ENCODE measurements around the gene OXER1. TPM values are rescaled to one million over a fixed set of nuclear protein-coding genes. Genes with fewer than 3 reads are reported as not detected.

OXER1 gene
- total RNA-seq, 1 donor from 2014 or later: 1.8 TPM

- peaks cover 18% of the 10 kb centered on the region for H3K27me3 Mint-ChIP-seq (ENCODE audit: low read depth)
- peaks cover 34% of the 10 kb centered on the region for H3K4me1 Mint-ChIP-seq
- H3K4me3 Mint-ChIP-seq: peak overlapping the region; percentile 77
- TF ChIP-seq CTCF (conservative IDR thresholded peaks at IDR 0.05): no peak
- no peaks in the 10 kb centered on the region for H3K9me3 Mint-ChIP-seq
- no peaks in the 10 kb centered on the region for H3K36me3 Mint-ChIP-seq (ENCODE audit: low read depth)
- DNase-seq (ENCODE audit: low read depth, low spot score): no peak
- H3K27ac Mint-ChIP-seq (ENCODE audit: unreplicated experiment): no peak overlapping the region
Measured at GRCh38 chr2:42793334-42794270, 29.7 kb upstream of the OXER1 start.

GRCh38 chr2:42792583-42793333 is 28.8 kb upstream of the OXER1 start, which contains the start of gene HAAO:
Gene HAAO (minus strand): TSS chr2:42792583. CDS start chr2:42792536, 47 bp downstream.
- H3K27me3 Mint-ChIP-seq (ENCODE audit: low read depth): peaks cover 18% of the 10 kb centered on the region
- peak; percentile 61 for DNase-seq (ENCODE audit: low read depth, low spot score)

GRCh38 chr2:42792087-42792582 is 28.2 kb upstream of the OXER1 start:
- Mint-ChIP-seq H3K27ac (ENCODE audit: unreplicated experiment) (no peak overlapping the region), H3K4me1 (peaks cover 34% of the 10 kb centered on the region), H3K36me3 (ENCODE audit: low read depth) (no peaks in the 10 kb centered on the region), H3K9me3 (no peaks in the 10 kb centered on the region), H3K27me3 (ENCODE audit: low read depth) (peaks cover 18% of the 10 kb centered on the region), H3K4me3 (peak overlapping the region; percentile 85)
- no peak for TF ChIP-seq CTCF (conservative IDR thresholded peaks at IDR 0.05)
- DNase-seq (ENCODE audit: low read depth, low spot score): no peak

More at GRCh38 chr2:42792583-42793333, 28.8 kb upstream of the OXER1 start, which contains the start of gene HAAO:
- no peaks in the 10 kb centered on the region for H3K36me3 Mint-ChIP-seq (ENCODE audit: low read depth)
- peaks cover 34% of the 10 kb centered on the region for H3K4me1 Mint-ChIP-seq
- H3K4me3 Mint-ChIP-seq: peak within 1 kb of the TSS; percentile 85
- H3K27ac Mint-ChIP-seq (ENCODE audit: unreplicated experiment): no peak within 1 kb of the TSS
- peak; percentile 31 for TF ChIP-seq CTCF (conservative IDR thresholded peaks at IDR 0.05)
- H3K9me3 Mint-ChIP-seq: no peaks in the 10 kb centered on the region

GRCh38 chr2:42791606-42792005 is 27.7 kb upstream of the OXER1 start:
- Mint-ChIP-seq H3K27ac (ENCODE audit: unreplicated experiment) (no peak overlapping the region), H3K36me3 (ENCODE audit: low read depth) (no peaks in the 10 kb centered on the region), H3K4me3 (peak overlapping the region; percentile 85), H3K4me1 (peaks cover 32% of the 10 kb centered on the region), H3K27me3 (ENCODE audit: low read depth) (peaks cover 18% of the 10 kb centered on the region), H3K9me3 (no peaks in the 10 kb centered on the region)
- DNase-seq (ENCODE audit: low read depth, low spot score): no peak
- TF ChIP-seq CTCF (conservative IDR thresholded peaks at IDR 0.05): no peak

- H3K4me3 Mint-ChIP-seq: peak overlapping the region; percentile 48
- DNase-seq (ENCODE audit: low read depth, low spot score): no peak
Measured at GRCh38 chr2:42789751-42790150, 25.8 kb upstream of the OXER1 start.

More at GRCh38 chr2:42789751-42790150, 25.8 kb upstream of the OXER1 start:
- no peak for TF ChIP-seq CTCF (conservative IDR thresholded peaks at IDR 0.05)
- H3K36me3 Mint-ChIP-seq (ENCODE audit: low read depth): no peaks in the 10 kb centered on the region
- H3K9me3 Mint-ChIP-seq: no peaks in the 10 kb centered on the region
- no peak overlapping the region for H3K27ac Mint-ChIP-seq (ENCODE audit: unreplicated experiment)
- peaks cover 18% of the 10 kb centered on the region for H3K27me3 Mint-ChIP-seq (ENCODE audit: low read depth)
- peaks cover 38% of the 10 kb centered on the region for H3K4me1 Mint-ChIP-seq

Data from neural crest cell (in vitro differentiated cells).